ENCODE data around the gene DPPA3.
"Not testable (repeated sequence)": the region's sequence is repeated elsewhere in the genome, so short reads cannot be mapped to it uniquely, and the experiment has no call there.

DPPA3 gene

DNA sequence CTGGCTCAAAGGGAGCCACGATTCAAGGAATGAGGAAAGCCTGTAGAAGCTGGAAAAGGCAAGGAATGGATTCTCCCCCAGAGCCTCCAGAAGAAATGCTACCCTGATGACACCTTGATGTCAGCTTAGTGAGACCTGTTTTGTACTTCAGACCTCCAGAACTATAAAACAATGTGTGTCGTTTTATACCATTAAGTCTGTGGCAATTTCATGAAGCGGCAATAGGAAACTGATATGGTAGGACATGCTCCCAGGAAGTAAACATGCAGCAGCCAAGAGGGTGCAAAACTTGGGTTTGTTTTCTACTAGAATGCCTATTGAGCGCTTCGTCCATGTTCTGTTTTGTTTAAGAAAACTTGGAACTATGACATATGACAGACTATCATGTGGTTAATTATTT lies 43.1 kb upstream of the DPPA3 start:
- Histone ChIP-seq H2AFZ (ENCODE audit: insufficient read depth, low read length, poor library complexity) (no peak overlapping the region), H2AK5ac (ENCODE audit: low read length) (no peak overlapping the region), H2BK5ac (ENCODE audit: low read depth, low read length, poor library complexity) (no peak overlapping the region), H2BK12ac (ENCODE audit: low read length) (no peak overlapping the region), H3K18ac (ENCODE audit: low read length) (no peak overlapping the region), H3K27me3 (ENCODE audit: insufficient read depth, low read length) (no peaks in the 10 kb centered on the region), H3K4me3 (ENCODE audit: low read depth, low read length) (no peak overlapping the region), H4K91ac (ENCODE audit: low read depth, low read length) (no peak overlapping the region), H3K27ac (ENCODE audit: low read depth, low read length) (no peak overlapping the region), H3K4me2 (ENCODE audit: low read length) (no peak overlapping the region), H3K23ac (ENCODE audit: low read length) (no peak overlapping the region), H2BK120ac (ENCODE audit: insufficient read depth, low read length, poor library complexity) (no peak overlapping the region), H3K9me3 (ENCODE audit: insufficient read depth, low read depth, low read length) (no peaks in the 10 kb centered on the region), H3K4me1 (ENCODE audit: control insufficient read depth in 1 of 2, insufficient read depth in 2 of 2, low read length in 2 of 2) (no peaks in the 10 kb centered on the region), H3K14ac (ENCODE audit: low read length) (no peak overlapping the region), H3K79me2 (ENCODE audit: control insufficient read depth, insufficient read depth, low read length, poor library complexity) (no peaks in the 10 kb centered on the region), H4K12ac (ENCODE audit: low read depth, low read length) (no peak overlapping the region), H3K36me3 (ENCODE audit: control insufficient read depth in 1 of 2, insufficient read depth in 2 of 2, low read length in 2 of 2) (no peaks in the 10 kb centered on the region), H3K79me1 (ENCODE audit: low read length) (no peaks in the 10 kb centered on the region), H3K4ac (ENCODE audit: low read depth, low read length) (no peak overlapping the region), H3K9ac (ENCODE audit: low read length) (no peak overlapping the region), H4K8ac (ENCODE audit: low read depth, low read length) (no peak overlapping the region)
- no peak for DNase-seq
- no CpG with 5 or more reads among the region's 5 CpGs for WGBS (ENCODE audit: extremely low coverage, insufficient coverage, insufficient read length)

DNA sequence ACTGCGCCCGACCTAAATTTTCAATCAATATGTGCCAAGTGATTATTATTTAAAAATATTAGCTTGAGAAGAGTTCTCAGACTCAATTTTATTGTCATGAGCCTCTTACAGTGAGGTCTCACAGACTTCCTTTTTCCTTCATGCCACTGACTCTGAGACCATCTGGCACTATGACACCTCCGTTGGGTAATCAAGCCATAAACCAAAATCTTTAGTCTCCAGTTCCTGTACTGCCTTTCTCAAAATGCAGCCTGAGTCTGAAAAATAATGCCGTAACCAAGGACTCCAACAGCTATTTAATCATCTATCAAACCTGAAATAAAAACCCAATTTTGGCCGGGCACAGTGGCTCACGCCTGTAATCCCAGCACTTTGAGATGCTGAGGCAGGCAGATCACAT lies 35.8 kb upstream of the DPPA3 start:
- H2BK12ac ChIP-seq (ENCODE audit: low read length); H2AFZ ChIP-seq (ENCODE audit: insufficient read depth, low read length, poor library complexity); H2AK5ac ChIP-seq (ENCODE audit: low read length); H3K18ac ChIP-seq (ENCODE audit: low read length); H3K14ac ChIP-seq (ENCODE audit: low read length); H4K12ac ChIP-seq (ENCODE audit: low read depth, low read length); H3K9ac ChIP-seq (ENCODE audit: low read length); H3K4ac ChIP-seq (ENCODE audit: low read depth, low read length); H2BK5ac ChIP-seq (ENCODE audit: low read depth, low read length, poor library complexity); H3K9me3 ChIP-seq (ENCODE audit: insufficient read depth, low read depth, low read length); H2BK120ac ChIP-seq (ENCODE audit: insufficient read depth, low read length, poor library complexity); H3K4me2 ChIP-seq (ENCODE audit: low read length); H3K36me3 ChIP-seq (ENCODE audit: control insufficient read depth in 1 of 2, insufficient read depth in 2 of 2, low read length in 2 of 2); H3K27me3 ChIP-seq (ENCODE audit: insufficient read depth, low read length); H4K91ac ChIP-seq (ENCODE audit: low read depth, low read length); H3K23ac ChIP-seq (ENCODE audit: low read length); H4K8ac ChIP-seq (ENCODE audit: low read depth, low read length); H3K27ac ChIP-seq (ENCODE audit: low read depth, low read length); H3K4me1 ChIP-seq (ENCODE audit: control insufficient read depth in 1 of 2, insufficient read depth in 2 of 2, low read length in 2 of 2); DNase-seq; H3K4me3 ChIP-seq (ENCODE audit: low read depth, low read length); H3K79me1 ChIP-seq (ENCODE audit: low read length); H3K79me2 ChIP-seq (ENCODE audit: control insufficient read depth, insufficient read depth, low read length, poor library complexity): not testable (repeated sequence)
- no CpG with 5 or more reads among the region's 6 CpGs for WGBS (ENCODE audit: extremely low coverage, insufficient coverage, insufficient read length)

DNA sequence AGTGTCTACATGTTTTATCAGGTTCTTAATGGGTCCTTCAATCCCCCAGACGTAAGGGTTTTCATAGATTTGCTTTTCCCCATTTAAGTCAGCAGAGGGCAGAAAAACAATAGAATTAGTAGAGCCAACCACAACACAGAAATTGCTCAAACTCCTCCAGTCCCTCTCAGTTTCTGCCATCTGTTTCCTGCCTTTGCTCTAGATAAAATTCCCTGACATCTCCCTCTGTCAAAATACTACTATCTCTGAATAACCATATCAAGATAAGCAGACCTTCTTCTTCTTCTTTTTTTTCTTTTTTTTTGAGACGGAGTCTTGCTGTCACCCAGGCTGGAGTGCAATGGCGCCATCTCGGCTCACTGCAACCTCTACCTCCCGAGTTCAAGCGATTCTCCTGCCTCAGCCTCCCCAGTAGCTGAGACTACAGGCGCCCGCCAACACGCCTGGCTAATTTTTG lies 33.8 kb upstream of the DPPA3 start:
- not testable (repeated sequence) for H3K27ac ChIP-seq (ENCODE audit: low read depth, low read length); H3K4me2 ChIP-seq (ENCODE audit: low read length); H2BK12ac ChIP-seq (ENCODE audit: low read length); H2AK5ac ChIP-seq (ENCODE audit: low read length); H3K4me1 ChIP-seq (ENCODE audit: control insufficient read depth in 1 of 2, insufficient read depth in 2 of 2, low read length in 2 of 2); H3K14ac ChIP-seq (ENCODE audit: low read length); H3K9me3 ChIP-seq (ENCODE audit: insufficient read depth, low read depth, low read length); H3K18ac ChIP-seq (ENCODE audit: low read length); H3K9ac ChIP-seq (ENCODE audit: low read length); H3K27me3 ChIP-seq (ENCODE audit: insufficient read depth, low read length); H3K4me3 ChIP-seq (ENCODE audit: low read depth, low read length); H3K79me2 ChIP-seq (ENCODE audit: control insufficient read depth, insufficient read depth, low read length, poor library complexity); H3K36me3 ChIP-seq (ENCODE audit: control insufficient read depth in 1 of 2, insufficient read depth in 2 of 2, low read length in 2 of 2); H4K8ac ChIP-seq (ENCODE audit: low read depth, low read length); H4K12ac ChIP-seq (ENCODE audit: low read depth, low read length); H3K79me1 ChIP-seq (ENCODE audit: low read length); H3K23ac ChIP-seq (ENCODE audit: low read length); H3K4ac ChIP-seq (ENCODE audit: low read depth, low read length); H2AFZ ChIP-seq (ENCODE audit: insufficient read depth, low read length, poor library complexity)
- Histone ChIP-seq H2BK5ac (ENCODE audit: low read depth, low read length, poor library complexity) (peak overlapping the region; percentile 31), H2BK120ac (ENCODE audit: insufficient read depth, low read length, poor library complexity) (peak overlapping the region; percentile 22), H4K91ac (ENCODE audit: low read depth, low read length) (peak overlapping the region; percentile 55)
- peak; percentile 33 to 75 for DNase-seq
- WGBS (ENCODE audit: extremely low coverage, insufficient coverage, insufficient read length) = no CpG with 5 or more reads among the region's 9 CpGs

DNA sequence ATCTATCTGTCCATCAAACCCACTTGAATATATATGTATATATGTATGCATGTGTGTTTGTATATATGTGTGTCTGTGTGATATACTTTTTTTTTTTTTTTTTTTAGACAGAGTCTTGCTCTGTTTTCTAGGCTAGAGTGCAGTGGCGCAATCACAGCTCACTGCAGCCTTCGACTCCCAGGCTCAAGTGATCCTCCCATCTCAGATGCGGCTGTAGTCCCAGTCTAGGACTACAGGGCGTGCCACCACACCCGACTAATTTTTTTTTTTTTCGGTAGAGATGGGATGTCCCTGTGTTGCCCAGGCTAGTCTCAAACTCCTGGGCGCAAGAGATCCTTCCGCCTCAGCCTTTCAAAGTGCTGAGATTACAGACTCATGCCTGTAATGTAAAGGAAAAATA lies 32.5 kb upstream of the DPPA3 start:
- Histone ChIP-seq H3K18ac (ENCODE audit: low read length) (no peak overlapping the region), H4K12ac (ENCODE audit: low read depth, low read length) (no peak overlapping the region), H3K79me2 (ENCODE audit: control insufficient read depth, insufficient read depth, low read length, poor library complexity) (no peaks in the 10 kb centered on the region), H2BK5ac (ENCODE audit: low read depth, low read length, poor library complexity) (no peak overlapping the region), H2AFZ (ENCODE audit: insufficient read depth, low read length, poor library complexity) (no peak overlapping the region), H3K4ac (ENCODE audit: low read depth, low read length) (no peak overlapping the region), H2AK5ac (ENCODE audit: low read length) (no peak overlapping the region), H3K27me3 (ENCODE audit: insufficient read depth, low read length) (no peaks in the 10 kb centered on the region), H4K91ac (ENCODE audit: low read depth, low read length) (no peak overlapping the region), H4K8ac (ENCODE audit: low read depth, low read length) (no peak overlapping the region), H2BK120ac (ENCODE audit: insufficient read depth, low read length, poor library complexity) (no peak overlapping the region), H3K23ac (ENCODE audit: low read length) (no peak overlapping the region), H3K4me1 (ENCODE audit: control insufficient read depth in 1 of 2, insufficient read depth in 2 of 2, low read length in 2 of 2) (peaks cover 0 to 2% of the 10 kb centered on the region in 2 experiments), H3K4me3 (ENCODE audit: low read depth, low read length) (no peak overlapping the region), H3K9me3 (ENCODE audit: insufficient read depth, low read depth, low read length) (no peaks in the 10 kb centered on the region), H3K27ac (ENCODE audit: low read depth, low read length) (no peak overlapping the region), H2BK12ac (ENCODE audit: low read length) (no peak overlapping the region), H3K36me3 (ENCODE audit: control insufficient read depth in 1 of 2, insufficient read depth in 2 of 2, low read length in 2 of 2) (no peaks in the 10 kb centered on the region), H3K14ac (ENCODE audit: low read length) (no peak overlapping the region), H3K9ac (ENCODE audit: low read length) (no peak overlapping the region), H3K4me2 (ENCODE audit: low read length) (no peak overlapping the region), H3K79me1 (ENCODE audit: low read length) (no peaks in the 10 kb centered on the region)
- no CpG with 5 or more reads among the region's 8 CpGs for WGBS (ENCODE audit: extremely low coverage, insufficient coverage, insufficient read length)
- peak in 1 of 2 donors; percentile 24 for DNase-seq
